K562 (cell line): ENCODE measurements around the gene LEMD3. TPM values are rescaled to one million over a fixed set of nuclear protein-coding genes. Genes with fewer than 3 reads are reported as not detected.

ENCODE experiments used
- ATF7 ChIP-seq: fragments of 450-650 bp; IDR thresholded peaks from 2 replicates; pipeline ENCODE4 v1.7.1; 2014; ENCODE audit warnings: mild to moderate bottlenecking, moderate library complexity
- CGGBP1 ChIP-seq: fragments of 250-450 bp; sonication (Bioruptor Pico); IDR thresholded peaks from 2 replicates; pipeline ENCODE4 v1.9.0; 2021; ENCODE audit warnings: mild to moderate bottlenecking
- CREM ChIP-seq: IDR thresholded peaks from 2 replicates; pipeline ENCODE4 v1.6.1; 2014; ENCODE audit warnings: antibody characterized with exemption, low read depth
- HNRNPK ChIP-seq: fragments of 200-400 bp; formaldehyde crosslinking; IDR thresholded peaks from one replicate; pipeline ENCODE4 v1.6.1; 2018; ENCODE audit warnings: mild to moderate bottlenecking, low read depth, low read length; ENCODE audit not compliant: poor library complexity, severe bottlenecking
- KLF1 ChIP-seq: fragments of 450-650 bp; IDR thresholded peaks from 2 replicates; pipeline ENCODE4 v1.6.1; 2016; ENCODE audit warnings: missing genetic modification characterization, missing compliant biosample characterization
- MEF2D ChIP-seq: conservative IDR thresholded peaks from 2 replicates; pipeline ENCODE4 v1.6.1; 2016; ENCODE audit warnings: low read depth, missing genetic modification characterization, missing compliant biosample characterization
- NBN ChIP-seq: fragments of 450-650 bp; IDR thresholded peaks from 2 replicates; pipeline ENCODE4 v1.6.1; 2016; ENCODE audit warnings: low read depth, mild to moderate bottlenecking
- NFATC3 ChIP-seq: fragments of 450-650 bp; IDR thresholded peaks from 2 replicates; pipeline ENCODE4 v1.6.1; 2017; ENCODE audit warnings: mild to moderate bottlenecking
- NFIC ChIP-seq: fragments of 450-650 bp; IDR thresholded peaks from 2 replicates; pipeline ENCODE4 v1.6.1; 2017; ENCODE audit warnings: mild to moderate bottlenecking, inconsistent platforms
- SRSF1 ChIP-seq: fragments of 200-400 bp; formaldehyde crosslinking; IDR thresholded peaks from 2 replicates; pipeline ENCODE4 v1.6.1; 2017; ENCODE audit warnings: mild to moderate bottlenecking, low read depth, low read length, moderate library complexity
- TARDBP ChIP-seq: fragments of 450-650 bp; IDR thresholded peaks from 2 replicates; pipeline ENCODE4 v1.6.1; 2016
- TCF7L2 ChIP-seq: fragments of 150-350 bp; IDR thresholded peaks from 2 replicates; pipeline ENCODE4 v1.6.1; 2016; ENCODE audit warnings: low read depth, mild to moderate bottlenecking, low read length, moderate library complexity
- WHSC1 ChIP-seq: IDR thresholded peaks from one replicate; pipeline ENCODE4 v1.6.1; 2012; ENCODE audit warnings: low read length, control low read depth, inconsistent platforms
- ZNF124 ChIP-seq: sonication (generic); formaldehyde crosslinking; IDR thresholded peaks from 2 replicates; pipeline ENCODE4 v1.8.1; 2022; ENCODE audit warnings: missing genetic modification reagents
- ZNF146 ChIP-seq: IDR thresholded peaks from one replicate; pipeline ENCODE4 v1.6.1; 2018; ENCODE audit warnings: missing compliant biosample characterization; ENCODE audit not compliant: unreplicated experiment
- ZNF311 ChIP-seq: fragments of 250-450 bp; sonication (Bioruptor Pico); IDR thresholded peaks from 2 replicates; pipeline ENCODE4 v1.4.0; 2020; ENCODE audit warnings: mild to moderate bottlenecking, moderate library complexity
- ZNF668 ChIP-seq: fragments of 250-450 bp; sonication (Bioruptor Pico); IDR thresholded peaks from 2 replicates; pipeline ENCODE4 v1.8.0; 2022; ENCODE audit warnings: mild to moderate bottlenecking, inconsistent platforms
- ZNF699 ChIP-seq: fragments of 250-450 bp; sonication (Bioruptor Pico); IDR thresholded peaks from 2 replicates; pipeline ENCODE4 v1.8.0; 2021; ENCODE audit warnings: mild to moderate bottlenecking, moderate library complexity; ENCODE audit not compliant: insufficient replicate concordance
- ZNF76 ChIP-seq: fragments of 250-450 bp; sonication (Bioruptor Pico); IDR thresholded peaks from 2 replicates; pipeline ENCODE4 v1.4.0; 2020; ENCODE audit warnings: mild to moderate bottlenecking, moderate library complexity, borderline replicate concordance
- ZNF766 ChIP-seq: fragments of 200-800 bp; sonication (Bioruptor generic); conservative IDR thresholded peaks from 2 replicates; pipeline ENCODE4 v1.6.1; 2016; ENCODE audit warnings: missing genetic modification characterization, missing compliant biosample characterization
- ZNF778 ChIP-seq: fragments of 450-650 bp; formaldehyde crosslinking; IDR thresholded peaks from 2 replicates; pipeline ENCODE4 v1.4.0; 2020; ENCODE audit warnings: mild to moderate bottlenecking, moderate library complexity
- ZNF79 ChIP-seq: fragments of 250-450 bp; sonication (Bioruptor Pico); IDR thresholded peaks from 2 replicates; pipeline ENCODE4 v1.4.0; 2020; ENCODE audit warnings: low read depth, mild to moderate bottlenecking, moderate library complexity
- polyA plus RNA-seq, 8 experiments: library from polyadenylated mRNA; depleted of rRNA in 4 of 8; stranded (reverse) in 5 of 8; unstranded in 3 of 8; fragments of >200 nt; fragmentation: Nextera tagmentation in 2 of 8; fragmentation: Illumina TruSeq in 1 of 8; extraction: Ambion mirVana in 2 of 8; extraction: Trizol in 1 of 8; gene quantifications; 2 replicates each; pipeline versions ENCODE4 v1.2.1 to v1.2.3, GENCODE V29; 2011 to 2014; ENCODE audit warnings: inconsistent platforms in 1 of 8, missing spikeins in 1 of 8
- total RNA-seq, 7 experiments: library from RNA; depleted of rRNA in 6 of 7; stranded (reverse); fragments of >200 nt in 6 of 7; fragmentation: Illumina TruSeq in 2 of 7; extraction: Trizol in 2 of 7; gene quantifications; 2 replicates each; pipeline versions ENCODE4 v1.2.1 to v1.2.3, GENCODE V29; 2011 to 2021; ENCODE audit warnings: low replicate concordance in 1 of 7
- TF ChIP-seq, protein P1 (sequence below), 2 experiments: IDR thresholded peaks; 2 replicates each; pipeline ENCODE4 v1.6.1; 2011; ENCODE audit warnings: borderline replicate concordance in 1 of 2, control low read depth in 1 of 2, low read depth in 1 of 2, low read length in 1 of 2, mild to moderate bottlenecking in 1 of 2, mixed read lengths in 1 of 2, moderate library complexity in 1 of 2; ENCODE audit not compliant: insufficient read depth in 1 of 2, insufficient read length in 1 of 2, poor library complexity in 1 of 2, severe bottlenecking in 1 of 2; ENCODE audit errors: extremely low read depth in 1 of 2
- TF ChIP-seq, protein P2 (sequence below): fragments of 450-650 bp; IDR thresholded peaks from 2 replicates; pipeline ENCODE4 v1.6.1; 2016; ENCODE audit warnings: antibody characterized with exemption
- TF ChIP-seq, protein P3 (sequence below): fragments of 450-650 bp; IDR thresholded peaks from 2 replicates; pipeline ENCODE4 v1.6.1; 2017; ENCODE audit warnings: antibody characterized with exemption

Gene LEMD3
- total and polyA plus RNA-seq, 9 of the 15 experiments (the other 6 are each of a cell fraction or from before 2014, with no cell fraction given) = 6.8 to 37.4 (median 17.2) TPM

GRCh38 chr12:65168681-65169319 is 583 bp upstream of the LEMD3 start (continued):
- TF ChIP-seq ZNF79 (CRISPR knock-in tag) (no peak), TARDBP (no peak), SRSF1 (no peak), MEF2D (tag) (no peak), NFATC3 (0 out of 2 replicates have a peak, but pooled peaks have one; percentile 45), ZNF124 (CRISPR knock-in tag) (no peak), ZNF146 (no peak), NBN (no peak), NFIC (peak; percentile 42; the same call in 1 of the 2 replicates), CREM (no peak), TCF7L2 (no peak), ZNF778 (no peak), KLF1 (tag) (no peak), ZNF311 (CRISPR knock-in tag) (no peak), ZNF76 (CRISPR knock-in tag) (no peak), ZNF668 (CRISPR knock-in tag) (no peak), CGGBP1 (0 out of 2 replicates have a peak, but pooled peaks have one; percentile 15), ZNF766 (CRISPR knock-in tag) (no peak), HNRNPK (no peak), ATF7 (no peak), ZNF699 (no peak), WHSC1 (no peak)
- TF ChIP-seq, protein P1, sequence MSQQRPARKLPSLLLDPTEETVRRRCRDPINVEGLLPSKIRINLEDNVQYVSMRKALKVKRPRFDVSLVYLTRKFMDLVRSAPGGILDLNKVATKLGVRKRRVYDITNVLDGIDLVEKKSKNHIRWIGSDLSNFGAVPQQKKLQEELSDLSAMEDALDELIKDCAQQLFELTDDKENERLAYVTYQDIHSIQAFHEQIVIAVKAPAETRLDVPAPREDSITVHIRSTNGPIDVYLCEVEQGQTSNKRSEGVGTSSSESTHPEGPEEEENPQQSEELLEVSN (IDR thresholded peaks at IDR 0.05; ENCODE audit: borderline replicate concordance in 1 of 2, extremely low read depth in 1 of 2, insufficient read depth in 1 of 2, insufficient read length in 1 of 2, low read depth in 1 of 2, low read length in 1 of 2, poor library complexity in 1 of 2, severe bottlenecking in 1 of 2) = no peak
- TF ChIP-seq, protein P2, sequence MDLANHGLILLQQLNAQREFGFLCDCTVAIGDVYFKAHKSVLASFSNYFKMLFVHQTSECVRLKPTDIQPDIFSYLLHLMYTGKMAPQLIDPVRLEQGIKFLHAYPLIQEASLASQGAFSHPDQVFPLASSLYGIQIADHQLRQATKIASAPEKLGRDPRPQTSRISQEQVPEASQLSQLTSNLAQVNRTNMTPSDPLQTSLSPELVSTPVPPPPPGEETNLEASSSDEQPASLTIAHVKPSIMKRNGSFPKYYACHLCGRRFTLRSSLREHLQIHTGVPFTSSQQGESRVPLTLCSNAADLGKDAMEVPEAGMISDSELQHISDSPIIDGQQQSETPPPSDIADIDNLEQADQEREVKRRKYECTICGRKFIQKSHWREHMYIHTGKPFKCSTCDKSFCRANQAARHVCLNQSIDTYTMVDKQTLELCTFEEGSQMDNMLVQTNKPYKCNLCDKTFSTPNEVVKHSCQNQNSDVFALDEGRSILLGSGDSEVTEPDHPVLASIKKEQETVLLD = 0 out of 2 replicates have a peak, but pooled peaks have one; percentile 56
- TF ChIP-seq, protein P3, sequence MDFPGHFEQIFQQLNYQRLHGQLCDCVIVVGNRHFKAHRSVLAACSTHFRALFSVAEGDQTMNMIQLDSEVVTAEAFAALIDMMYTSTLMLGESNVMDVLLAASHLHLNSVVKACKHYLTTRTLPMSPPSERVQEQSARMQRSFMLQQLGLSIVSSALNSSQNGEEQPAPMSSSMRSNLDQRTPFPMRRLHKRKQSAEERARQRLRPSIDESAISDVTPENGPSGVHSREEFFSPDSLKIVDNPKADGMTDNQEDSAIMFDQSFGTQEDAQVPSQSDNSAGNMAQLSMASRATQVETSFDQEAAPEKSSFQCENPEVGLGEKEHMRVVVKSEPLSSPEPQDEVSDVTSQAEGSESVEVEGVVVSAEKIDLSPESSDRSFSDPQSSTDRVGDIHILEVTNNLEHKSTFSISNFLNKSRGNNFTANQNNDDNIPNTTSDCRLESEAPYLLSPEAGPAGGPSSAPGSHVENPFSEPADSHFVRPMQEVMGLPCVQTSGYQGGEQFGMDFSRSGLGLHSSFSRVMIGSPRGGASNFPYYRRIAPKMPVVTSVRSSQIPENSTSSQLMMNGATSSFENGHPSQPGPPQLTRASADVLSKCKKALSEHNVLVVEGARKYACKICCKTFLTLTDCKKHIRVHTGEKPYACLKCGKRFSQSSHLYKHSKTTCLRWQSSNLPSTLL = no peak
